ENCODE measurements around the gene CRMP1.

DNA sequence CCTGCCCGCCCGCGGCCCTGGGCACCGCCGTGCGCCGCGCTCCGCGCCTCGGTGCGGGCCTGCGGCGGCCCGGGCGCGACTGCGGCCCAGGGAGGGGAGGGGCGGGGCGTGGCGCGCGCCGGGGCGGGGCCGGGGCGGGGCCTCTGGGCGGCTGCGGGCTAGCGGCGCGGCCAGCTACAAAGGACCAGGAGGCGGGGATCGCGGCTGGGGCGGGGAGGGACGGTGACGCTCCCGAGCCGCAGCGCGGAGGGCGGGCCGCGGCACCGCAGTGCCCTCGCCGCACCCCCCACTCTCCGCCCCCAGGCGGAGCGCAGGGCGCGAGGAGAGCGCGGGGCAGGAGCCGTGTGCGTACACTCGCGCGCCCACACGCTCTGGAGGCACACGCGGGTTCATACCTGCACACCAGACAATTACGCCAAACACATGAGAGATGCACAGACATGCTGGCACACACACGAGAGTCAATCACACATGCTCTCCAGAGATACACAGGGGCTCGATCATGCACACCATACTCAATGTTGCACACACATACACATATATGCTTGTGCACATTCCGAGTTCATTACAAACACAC, at the start of gene CRMP1:
- TF ChIP-seq CTCF (IDR thresholded peaks at IDR 0.05) (no peak), POLR2A (IDR thresholded peaks at IDR 0.05) (no peak)

Measured in thyroid gland (tissue), 4 donors.